IPS DF 6.9 (cell line): Measurements from ENCODE around the gene PAK5.

Experiments
- DNase-seq: peaks from one replicate; pipeline ENCODE4 v3.0.0-alpha.2; 2013; ENCODE audit warnings: low read depth, low spot score
- H3K27ac ChIP-seq: one replicate; pipeline ENCODE4 v1.5.1; 2013; ENCODE audit warnings: low read length, control low read depth
- H3K27me3 ChIP-seq: 2 replicates; pipeline ENCODE4 v1.6.1; 2013; ENCODE audit warnings: mild to moderate bottlenecking, low read length; ENCODE audit not compliant: control insufficient read depth, insufficient read depth
- H3K36me3 ChIP-seq: 2 replicates; pipeline ENCODE4 v1.6.1; 2013; ENCODE audit warnings: low read length; ENCODE audit not compliant: control insufficient read depth, insufficient read depth
- H3K4me1 ChIP-seq: 2 replicates; pipeline ENCODE4 v1.6.1; 2013; ENCODE audit warnings: low read length; ENCODE audit not compliant: control insufficient read depth, insufficient read depth
- H3K4me3 ChIP-seq: 2 replicates; pipeline ENCODE4 v1.5.1; 2013; ENCODE audit warnings: mild to moderate bottlenecking, low read length
- H3K9me3 ChIP-seq: 2 replicates; pipeline ENCODE4 v1.6.1; 2013; ENCODE audit warnings: low read length, inconsistent platforms; ENCODE audit not compliant: control insufficient read depth, insufficient read depth
- WGBS: extraction: QIAGEN DNeasy Blood & Tissue Kit; methylation state at CpG from one replicate; pipeline ENCODE4 v1.1.7; 2013; ENCODE audit warnings: mixed read lengths, missing lambda C conversion rate; ENCODE audit not compliant: insufficient read length, insufficient coverage; 5-methylcytosine and 5-hydroxymethylcytosine counted together

Gene PAK5

GRCh38 chr20:9491324-9491723 is 347.6 kb downstream of the PAK5 start:
- no peaks in the 10 kb centered on the region for H3K9me3 ChIP-seq
- WGBS: no CpG with 5 or more reads among the region's 1 CpG
- H3K27me3 ChIP-seq: no peaks in the 10 kb centered on the region
- H3K4me3 ChIP-seq: no peak overlapping the region
- H3K36me3 ChIP-seq: no peaks in the 10 kb centered on the region
- no peak for DNase-seq
- no peak overlapping the region for H3K27ac ChIP-seq
- H3K4me1 ChIP-seq: no peaks in the 10 kb centered on the region

GRCh38 chr20:9490631-9491030 is 348.2 kb downstream of the PAK5 start:
- no peak for DNase-seq
- no peak overlapping the region for H3K4me3 ChIP-seq
- no peaks in the 10 kb centered on the region for H3K36me3 ChIP-seq
- H3K27me3 ChIP-seq: no peaks in the 10 kb centered on the region
- no peaks in the 10 kb centered on the region for H3K9me3 ChIP-seq
- no peak overlapping the region for H3K27ac ChIP-seq
- WGBS: no CpG with 5 or more reads among the region's 3 CpGs
- H3K4me1 ChIP-seq: no peaks in the 10 kb centered on the region

- Histone ChIP-seq H3K36me3 (no peaks in the 10 kb centered on the region), H3K27ac (no peak overlapping the region), H3K27me3 (no peaks in the 10 kb centered on the region), H3K4me3 (no peak overlapping the region), H3K4me1 (no peaks in the 10 kb centered on the region), H3K9me3 (no peaks in the 10 kb centered on the region)
- WGBS: no CpG with 5 or more reads among the region's 3 CpGs
- DNase-seq: no peak
These were observed 348.7 kb downstream of the PAK5 start for GRCh38 chr20:9490161-9490560.

- no peak for DNase-seq
- H3K4me3 ChIP-seq: no peak overlapping the region
- H3K9me3 ChIP-seq: no peaks in the 10 kb centered on the region
- no peaks in the 10 kb centered on the region for H3K27me3 ChIP-seq
- H3K4me1 ChIP-seq: no peaks in the 10 kb centered on the region
- H3K27ac ChIP-seq: no peak overlapping the region
- no CpG with 5 or more reads among the region's 2 CpGs for WGBS
- no peaks in the 10 kb centered on the region for H3K36me3 ChIP-seq
These were observed 350.8 kb downstream of the PAK5 start for GRCh38 chr20:9488063-9488462.
